Right lobe of liver (tissue), 6 donors: ENCODE results near the gene ASXL1. TPM values are rescaled to one million over a fixed set of nuclear protein-coding genes. Genes with fewer than 3 reads are reported as not detected.

Experiments
- ATAC-seq, 4 donors: fragments of 200-7000 bp; cut with Tn5 transposase; one replicate each; pipeline ENCODE4 v1.9.1; 2020; ENCODE audit warnings: mild to moderate bottlenecking in 4 of 4, moderate library complexity in 4 of 4
- DNase-seq, 3 donors: peaks; one replicate each; pipeline ENCODE4 v3.0.0-alpha.2; 2020
- H3K27ac ChIP-seq, 3 donors: fragments of 200-600 bp; one replicate each; pipeline ENCODE4 v1.8.0; 2022
- H3K27me3 ChIP-seq, 2 donors: fragments of 200-600 bp; one replicate each; pipeline ENCODE4 v1.8.0; 2022
- H3K36me3 ChIP-seq, 4 donors: fragments of 200-600 bp; sonication (generic) in 1 of 4; one replicate each; pipeline versions ENCODE4 v1.5.1 to v1.8.0; 2017 to 2022; ENCODE audit warnings: control low read depth in 1 of 4
- H3K4me1 ChIP-seq, 4 donors: fragments of 200-600 bp; sonication (generic) in 1 of 4; one replicate each; pipeline versions ENCODE4 v1.5.1 to v1.8.0; 2017 to 2022; ENCODE audit warnings: control low read depth in 1 of 4
- H3K4me3 ChIP-seq, 3 donors: fragments of 200-600 bp; one replicate each; pipeline ENCODE4 v1.8.0; 2022
- H3K9me3 ChIP-seq, 4 donors: fragments of 200-600 bp; sonication (generic) in 1 of 4; one replicate each; pipeline versions ENCODE4 v1.5.1 to v1.8.0; 2017 to 2022; ENCODE audit warnings: control low read depth in 1 of 4
- POLR2A ChIP-seq: fragments of 450-650 bp; IDR thresholded peaks from one replicate; pipeline ENCODE4 v1.6.1; 2017; ENCODE audit warnings: antibody characterized with exemption, mild to moderate bottlenecking
- WGBS: methylation state at CpG from one replicate; pipeline ENCODE4 v1.1.6; 2018; ENCODE audit warnings: low coverage, low lambda C conversion rate; ENCODE audit not compliant: insufficient coverage; ENCODE audit errors: missing lambda C conversion rate; 5-methylcytosine and 5-hydroxymethylcytosine counted together
- intact Hi-C, 2 donors: fragments of 100-400 bp; cut with DNase I; formaldehyde crosslinking; loops; one replicate each; pipeline versions ENCODE4 v1.11.2 to v1.14.1; 2022
- total RNA-seq, 6 experiments: library from RNA; depleted of rRNA in 2 of 6; stranded (reverse); fragments of >200 nt in 2 of 6; fragmentation: NEBNext Ultra II Directional in 3 of 6; extraction: Animal tissue kit (Norgen Biotek cat#: 25700) in 3 of 6; gene quantifications; one replicate each; pipeline versions ENCODE4 v1.1.0 to v1.2.4, GENCODE V29; 2016 to 2023
- TF ChIP-seq, protein P1 (sequence below), 4 donors: fragments of 200-600 bp in 3 of 4; fragments of 450-650 bp in 1 of 4; IDR thresholded peaks; one replicate each; pipeline versions ENCODE4 v1.5.1 to v1.8.0; 2016 to 2022; ENCODE audit warnings: antibody characterized with exemption in 4 of 4, mild to moderate bottlenecking in 2 of 4
- donor health status: DM: no; HTN: yes; CAD: no.
- donor health status: DM: no; HTN: no; CAD: no.
- donor health status: DM: no; HTN: no; CAD: no.
- donor health status: DM: no; HTN: yes; CAD: no.
- donor health status: DM: no; HTN: yes; CAD: no.

Gene ASXL1
- total RNA-seq, 6 experiments from 2014 or later = 18.9 to 41.8 (median 26.0) TPM

DNA sequence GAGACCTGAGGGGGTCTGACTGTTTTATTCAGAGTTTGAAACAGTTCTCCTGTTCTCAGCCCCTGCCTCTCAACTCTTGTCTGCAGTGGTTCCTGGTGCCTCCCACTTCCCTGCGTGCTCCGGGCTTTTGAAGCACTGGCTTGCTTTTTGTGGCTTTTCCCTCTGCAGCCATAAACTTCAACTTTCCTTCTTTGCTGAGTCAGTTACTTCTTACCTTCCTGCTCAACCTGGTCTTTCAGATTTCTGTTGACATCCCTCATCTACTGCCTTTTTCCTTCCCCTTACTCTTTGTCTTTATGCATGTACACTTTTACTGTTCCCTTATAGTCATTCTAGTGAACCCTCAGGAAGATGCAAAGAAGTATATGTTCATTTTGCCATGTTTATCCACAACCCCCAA, 57.4 kb downstream of the ASXL1 start:
- H3K4me1 ChIP-seq = no peaks in the 10 kb centered on the region
- 58% methylated on average over 2 of the region's 2 CpGs for WGBS
- intact Hi-C loops = no loop called here
- H3K36me3 ChIP-seq = peaks cover 0 to 2% (median 0%) of the 10 kb centered on the region in 4 donors
- no peaks in the 10 kb centered on the region for H3K9me3 ChIP-seq
- ATAC-seq (no peak), DNase-seq (no peak)
- H3K27me3 ChIP-seq = no peaks in the 10 kb centered on the region
- TF ChIP-seq POLR2A = no peak
- TF ChIP-seq, protein P1, sequence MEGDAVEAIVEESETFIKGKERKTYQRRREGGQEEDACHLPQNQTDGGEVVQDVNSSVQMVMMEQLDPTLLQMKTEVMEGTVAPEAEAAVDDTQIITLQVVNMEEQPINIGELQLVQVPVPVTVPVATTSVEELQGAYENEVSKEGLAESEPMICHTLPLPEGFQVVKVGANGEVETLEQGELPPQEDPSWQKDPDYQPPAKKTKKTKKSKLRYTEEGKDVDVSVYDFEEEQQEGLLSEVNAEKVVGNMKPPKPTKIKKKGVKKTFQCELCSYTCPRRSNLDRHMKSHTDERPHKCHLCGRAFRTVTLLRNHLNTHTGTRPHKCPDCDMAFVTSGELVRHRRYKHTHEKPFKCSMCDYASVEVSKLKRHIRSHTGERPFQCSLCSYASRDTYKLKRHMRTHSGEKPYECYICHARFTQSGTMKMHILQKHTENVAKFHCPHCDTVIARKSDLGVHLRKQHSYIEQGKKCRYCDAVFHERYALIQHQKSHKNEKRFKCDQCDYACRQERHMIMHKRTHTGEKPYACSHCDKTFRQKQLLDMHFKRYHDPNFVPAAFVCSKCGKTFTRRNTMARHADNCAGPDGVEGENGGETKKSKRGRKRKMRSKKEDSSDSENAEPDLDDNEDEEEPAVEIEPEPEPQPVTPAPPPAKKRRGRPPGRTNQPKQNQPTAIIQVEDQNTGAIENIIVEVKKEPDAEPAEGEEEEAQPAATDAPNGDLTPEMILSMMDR (IDR thresholded peaks at IDR 0.05) = no peak
- no peak overlapping the region for H3K4me3 ChIP-seq
- H3K27ac ChIP-seq = no peak overlapping the region

DNA sequence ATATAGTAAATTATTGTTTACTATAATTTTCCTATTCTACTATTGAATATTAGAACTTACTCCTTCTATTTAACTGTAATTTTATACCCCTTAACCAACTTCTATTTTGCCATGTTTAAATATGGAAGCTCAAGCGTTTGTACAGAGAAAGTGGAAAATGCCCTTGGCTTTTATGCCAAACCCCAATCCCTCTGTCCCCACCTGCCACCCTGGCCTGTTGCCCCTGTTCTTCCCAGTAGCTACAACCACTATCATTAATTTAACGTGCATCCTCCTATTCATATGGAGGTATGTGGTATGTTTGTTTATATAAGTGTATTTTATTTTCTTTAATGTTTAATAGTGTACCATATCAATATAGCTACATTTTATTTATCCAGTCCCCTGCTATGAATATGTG, 58.1 kb downstream of the ASXL1 start:
- DNase-seq (no peak), ATAC-seq (no peak)
- H3K27me3 ChIP-seq = no peaks in the 10 kb centered on the region
- intact Hi-C loops = no loop called here
- H3K4me1 ChIP-seq = no peaks in the 10 kb centered on the region
- H3K27ac ChIP-seq = no peak overlapping the region
- 100% methylated on average over 2 of the region's 2 CpGs for WGBS
- H3K9me3 ChIP-seq = no peaks in the 10 kb centered on the region
- TF ChIP-seq POLR2A = no peak
- TF ChIP-seq, protein P1 (IDR thresholded peaks at IDR 0.05) = no peak
- no peak overlapping the region for H3K4me3 ChIP-seq
- no peaks in the 10 kb centered on the region for H3K36me3 ChIP-seq

DNA sequence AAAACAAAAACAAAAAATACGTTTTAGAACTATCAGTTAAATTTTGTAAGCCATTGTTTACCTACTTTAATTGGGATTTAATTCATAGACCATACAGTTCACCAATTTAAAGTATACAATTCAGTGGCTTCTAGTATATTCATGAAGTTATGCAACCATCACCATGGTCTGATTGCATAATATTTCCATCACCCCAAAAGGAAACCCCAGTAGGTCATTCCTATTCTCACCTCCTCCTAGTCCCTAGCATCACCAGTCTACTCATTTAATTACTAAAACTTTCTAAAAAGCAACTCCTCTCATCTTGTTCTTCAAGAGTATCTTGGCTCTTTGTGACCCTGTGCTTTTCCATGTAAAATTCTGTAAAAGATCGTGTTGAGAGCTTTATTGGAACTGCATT, 60.2 kb downstream of the ASXL1 start:
- no peaks in the 10 kb centered on the region for H3K36me3 ChIP-seq
- DNase-seq = no peak
- ATAC-seq = no peak
- no peaks in the 10 kb centered on the region for H3K9me3 ChIP-seq
- H3K27ac ChIP-seq = no peak overlapping the region
- TF ChIP-seq, protein P1 (IDR thresholded peaks at IDR 0.05) = no peak
- TF ChIP-seq POLR2A = no peak
- 91% methylated on average over 2 of the region's 2 CpGs for WGBS
- intact Hi-C loops = no loop called here
- H3K4me1 ChIP-seq = peaks cover 0 to 1% (median 0%) of the 10 kb centered on the region in 4 donors
- no peak overlapping the region for H3K4me3 ChIP-seq
- no peaks in the 10 kb centered on the region for H3K27me3 ChIP-seq

DNA sequence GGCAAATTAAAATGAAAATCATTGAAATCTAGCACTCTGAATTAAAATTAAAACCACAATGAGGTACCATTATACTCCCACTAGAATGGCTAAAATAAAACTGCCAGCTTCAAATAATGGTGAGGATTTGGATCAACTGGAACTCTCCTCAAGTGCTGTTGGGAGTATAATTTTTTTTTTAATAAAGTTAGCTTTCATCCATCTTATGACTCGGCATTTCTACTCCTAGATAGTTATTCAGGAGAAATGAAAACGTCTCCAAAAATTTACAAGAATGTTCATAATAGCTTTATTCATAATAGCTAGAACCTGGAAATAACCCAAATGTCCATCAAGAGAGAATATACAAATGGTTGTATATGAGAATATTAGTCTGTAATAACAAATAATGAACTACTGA, 63.2 kb downstream of the ASXL1 start:
- DNase-seq (no peak), ATAC-seq (no peak)
- TF ChIP-seq POLR2A = no peak
- TF ChIP-seq, protein P1 (IDR thresholded peaks at IDR 0.05) = no peak
- 71% methylated on average over 2 of the region's 2 CpGs for WGBS
- Histone ChIP-seq H3K27ac (no peak overlapping the region), H3K4me1 (peaks cover 0 to 6% (median 0%) of the 10 kb centered on the region in 4 donors), H3K9me3 (no peaks in the 10 kb centered on the region), H3K27me3 (no peaks in the 10 kb centered on the region), H3K36me3 (no peaks in the 10 kb centered on the region), H3K4me3 (no peak overlapping the region)
- intact Hi-C loops = no loop called here

DNA sequence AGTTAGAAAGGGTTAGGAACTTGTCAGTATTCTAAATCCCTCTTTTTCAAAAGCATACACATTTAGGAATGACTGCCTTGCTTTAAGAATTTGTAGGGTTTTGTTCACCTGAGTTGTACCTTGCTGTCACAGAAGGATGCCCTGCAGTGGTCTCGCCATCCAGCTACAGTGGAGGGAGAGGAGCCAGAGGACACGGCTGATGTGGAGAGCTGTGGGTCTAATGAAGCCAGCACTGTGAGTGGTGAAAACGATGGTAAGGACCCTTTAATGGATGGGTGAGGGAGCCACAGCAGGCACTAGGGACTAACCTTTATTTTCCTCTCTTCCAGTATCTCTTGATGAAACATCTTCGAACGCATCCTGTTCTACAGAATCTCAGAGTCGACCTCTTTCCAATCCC, 69.9 kb downstream of the ASXL1 start:
- no peak for ATAC-seq
- H3K27ac ChIP-seq = no peak overlapping the region
- intact Hi-C loops = no loop called here
- TF ChIP-seq, protein P1 (IDR thresholded peaks at IDR 0.05) = no peak
- no peak for TF ChIP-seq POLR2A
- no peak overlapping the region for H3K4me3 ChIP-seq
- DNase-seq = no peak
- no peaks in the 10 kb centered on the region for H3K9me3 ChIP-seq
- WGBS = 94% methylated on average over 6 of the region's 6 CpGs
- H3K27me3 ChIP-seq = no peaks in the 10 kb centered on the region
- H3K4me1 ChIP-seq = peaks cover 0 to 6% (median 0%) of the 10 kb centered on the region in 4 donors
- peaks cover 9 to 60% (median 29%) of the 10 kb centered on the region in 4 donors for H3K36me3 ChIP-seq
